ENCODE results near the gene PADI2. TPM values are rescaled to one million over a fixed set of nuclear protein-coding genes. Genes with fewer than 3 reads are reported as not detected.

PADI2 gene
- total and polyA plus RNA-seq, 8 donors = 0.31 to 86.0 (median 1.3) TPM; not detected in 1

- Histone ChIP-seq H3K9me3 (no peaks in the 10 kb centered on the region), H3K4me1 (peaks cover 0 to 19% (median 12%) of the 10 kb centered on the region in 4 donors), H3K4me3 (no peak overlapping the region), H3K27ac (peak overlapping the region in 3 of 5 donors; percentile 20 to 64 (median 60)), H3K36me3 (no peaks in the 10 kb centered on the region), H3K27me3 (no peaks in the 10 kb centered on the region)
- TF ChIP-seq POLR2A (IDR thresholded peaks at IDR 0.05) (no peak), CTCF (IDR thresholded peaks at IDR 0.05) (no peak), POLR2AphosphoS5 (IDR thresholded peaks at IDR 0.05) (no peak), EP300 (IDR thresholded peaks at IDR 0.05) (no peak)
- intact Hi-C loops (cut with DNase I; ENCODE audit: low total_unique reads) = no loop called here
- WGBS, 5 donors = 26 to 50% (median 43%) methylated on average over 2 to 14 of the region's 14 CpGs
- DNase-seq = no peak
Measured at GRCh38 chr1:17097787-17098186, 21.5 kb downstream of the PADI2 start.

GRCh38 chr1:17097147-17097546 lies 22.1 kb downstream of the PADI2 start:
- Histone ChIP-seq H3K4me3 (no peak overlapping the region), H3K27me3 (no peaks in the 10 kb centered on the region), H3K27ac (peak overlapping the region in 2 of 5 donors; percentile 60 to 64), H3K4me1 (peaks cover 0 to 19% (median 12%) of the 10 kb centered on the region in 4 donors), H3K9me3 (peaks cover 0 to 4% (median 0%) of the 10 kb centered on the region in 4 donors), H3K36me3 (no peaks in the 10 kb centered on the region)
- 61 to 90% (median 72%) methylated on average over 7 to 8 of the region's 8 CpGs for WGBS, 5 donors
- DNase-seq = no peak
- intact Hi-C loops (cut with DNase I; ENCODE audit: low total_unique reads) = no loop called here
- TF ChIP-seq POLR2AphosphoS5 (IDR thresholded peaks at IDR 0.05) (no peak), CTCF (IDR thresholded peaks at IDR 0.05) (no peak), POLR2A (IDR thresholded peaks at IDR 0.05) (no peak), EP300 (IDR thresholded peaks at IDR 0.05) (no peak)

GRCh38 chr1:17096584-17096983 lies 22.7 kb downstream of the PADI2 start:
- TF ChIP-seq POLR2AphosphoS5 (IDR thresholded peaks at IDR 0.05) = no peak
- TF ChIP-seq POLR2A (IDR thresholded peaks at IDR 0.05) = no peak
- TF ChIP-seq EP300 (IDR thresholded peaks at IDR 0.05) = no peak
- Histone ChIP-seq H3K9me3 (peaks cover 0 to 4% (median 0%) of the 10 kb centered on the region in 4 donors), H3K4me1 (peaks cover 0 to 20% (median 12%) of the 10 kb centered on the region in 4 donors), H3K36me3 (no peaks in the 10 kb centered on the region), H3K4me3 (no peak overlapping the region), H3K27me3 (no peaks in the 10 kb centered on the region), H3K27ac (peak overlapping the region in 1 of 5 donors; percentile 60)
- WGBS, 5 donors = 0 to 78% (median 53%) methylated on average over 1 of the region's 1 CpG
- DNase-seq = no peak
- intact Hi-C loops (cut with DNase I; ENCODE audit: low total_unique reads) = no loop called here

- Histone ChIP-seq H3K9me3 (peaks cover 0 to 4% (median 0%) of the 10 kb centered on the region in 4 donors), H3K36me3 (no peaks in the 10 kb centered on the region), H3K27me3 (no peaks in the 10 kb centered on the region), H3K4me1 (peaks cover 0 to 30% (median 17%) of the 10 kb centered on the region in 4 donors), H3K4me3 (no peak overlapping the region), H3K27ac (peak overlapping the region in 1 of 5 donors; percentile 38)
- WGBS, 5 donors = 38 to 55% (median 43%) methylated on average over 4 of the region's 4 CpGs
- no peak for DNase-seq
- TF ChIP-seq CTCF (IDR thresholded peaks at IDR 0.05) (no peak), EP300 (IDR thresholded peaks at IDR 0.05) (no peak)
- intact Hi-C loops (cut with DNase I; ENCODE audit: low total_unique reads) = no loop called here
Measured at GRCh38 chr1:17095141-17095540, 24.1 kb downstream of the PADI2 start.

- no peak overlapping the region for H3K4me3 ChIP-seq
- peaks cover 0 to 4% (median 0%) of the 10 kb centered on the region in 4 donors for H3K9me3 ChIP-seq
- no peak for DNase-seq
- H3K27ac ChIP-seq = peak overlapping the region in 1 of 5 donors; percentile 38
- peaks cover 0 to 30% (median 17%) of the 10 kb centered on the region in 4 donors for H3K4me1 ChIP-seq
- no peaks in the 10 kb centered on the region for H3K27me3 ChIP-seq
- WGBS, 5 donors = 45 to 62% (median 59%) methylated on average over 5 of the region's 5 CpGs
- TF ChIP-seq POLR2AphosphoS5 (IDR thresholded peaks at IDR 0.05) (no peak), EP300 (IDR thresholded peaks at IDR 0.05) (no peak), CTCF (IDR thresholded peaks at IDR 0.05) (no peak), POLR2A (IDR thresholded peaks at IDR 0.05) (no peak)
- intact Hi-C loops (cut with DNase I; ENCODE audit: low total_unique reads) = no loop called here
- H3K36me3 ChIP-seq = no peaks in the 10 kb centered on the region
Measured at GRCh38 chr1:17094664-17095063, 24.6 kb downstream of the PADI2 start.

All from stomach (tissue), 9 donors.